HuH-7 (cell line): ENCODE results near the gene SIX3.

ENCODE experiments used
- DNase-seq: peaks from one replicate; pipeline ENCODE4 v3.0.0; 2011; ENCODE audit warnings: low spot score

The SIX3 gene

DNA sequence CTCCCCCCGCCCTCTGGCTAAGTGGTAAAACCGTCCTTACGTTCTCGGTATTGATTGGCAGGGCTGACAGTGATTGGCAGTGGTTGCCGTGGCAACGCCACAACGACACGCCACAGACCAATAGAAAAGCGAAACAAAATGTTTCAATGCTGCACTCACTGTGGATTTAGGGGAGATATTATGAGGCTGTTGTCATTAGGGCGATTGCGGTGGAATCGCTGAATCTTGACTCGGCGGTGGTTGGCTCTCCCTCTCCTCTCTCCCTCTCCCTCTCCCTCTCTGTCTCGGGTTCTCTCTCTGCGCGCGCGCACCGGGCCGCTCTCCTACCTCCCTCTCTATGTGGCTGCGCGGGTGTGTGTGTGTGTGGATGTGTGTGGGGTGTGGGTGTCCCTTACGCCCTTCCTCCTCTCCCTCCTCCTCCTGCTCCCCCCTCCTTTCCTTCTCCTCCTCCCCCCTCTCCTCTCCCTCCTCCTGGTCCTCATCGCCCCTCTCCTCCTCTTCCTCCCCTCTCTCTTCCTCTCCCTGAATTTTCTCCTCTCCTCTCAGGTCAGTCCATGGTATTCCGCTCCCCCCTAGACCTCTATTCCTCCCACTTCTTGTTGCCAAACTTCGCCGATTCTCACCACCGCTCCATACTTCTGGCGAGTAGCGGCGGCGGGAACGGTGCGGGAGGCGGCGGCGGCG, at the start of gene SIX3:
TSS of gene SIX3 (plus strand) at position 152 of the 684 bp plus-strand sequence. CDS start at position 555, 403 bp downstream.
- peak; percentile 47 for DNase-seq

DNA sequence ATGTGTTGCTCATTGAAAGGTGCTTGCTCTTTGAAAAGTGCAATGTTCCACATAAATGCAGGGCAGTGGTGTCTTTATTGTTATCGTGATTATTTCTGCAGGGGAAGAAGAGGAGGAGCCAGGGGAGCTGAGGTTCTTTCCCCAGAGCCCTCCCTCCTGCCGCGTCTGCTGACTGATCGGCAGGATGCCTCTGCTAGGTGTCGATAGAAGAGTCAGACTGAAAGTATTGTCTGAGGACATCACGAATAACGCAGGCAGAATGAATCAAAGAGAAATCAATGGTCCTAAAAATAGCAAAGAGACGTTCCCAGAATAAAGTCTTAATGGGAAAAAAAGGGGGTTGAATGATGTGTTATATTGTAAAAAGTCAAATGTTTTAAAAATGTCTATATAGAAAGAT, 47.4 kb upstream of the SIX3 start:
- DNase-seq, result no peak

- DNase-seq, result no peak
Measured at GRCh38 chr2:44895061-44895460, 46.4 kb upstream of the SIX3 start.

DNA sequence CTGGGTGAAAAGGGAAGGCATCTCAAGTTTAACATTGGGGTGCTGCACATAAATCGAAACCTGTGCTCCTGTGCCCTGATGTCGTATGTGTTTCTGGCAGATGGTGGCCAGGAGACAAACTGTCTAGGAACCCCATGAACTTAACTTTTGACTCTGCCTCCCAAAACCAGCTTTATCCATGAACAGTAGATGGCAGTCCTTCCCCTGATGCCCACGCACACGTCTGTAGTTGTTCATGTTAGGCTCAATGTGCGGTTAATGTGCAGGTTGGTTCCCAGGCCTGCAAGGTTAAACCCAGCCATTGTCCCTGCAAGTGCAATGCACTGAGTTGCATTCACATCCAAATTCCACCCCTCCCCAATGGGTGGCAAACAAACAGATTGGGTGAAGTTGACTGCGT, 44.1 kb upstream of the SIX3 start:
- no peak for DNase-seq

DNA sequence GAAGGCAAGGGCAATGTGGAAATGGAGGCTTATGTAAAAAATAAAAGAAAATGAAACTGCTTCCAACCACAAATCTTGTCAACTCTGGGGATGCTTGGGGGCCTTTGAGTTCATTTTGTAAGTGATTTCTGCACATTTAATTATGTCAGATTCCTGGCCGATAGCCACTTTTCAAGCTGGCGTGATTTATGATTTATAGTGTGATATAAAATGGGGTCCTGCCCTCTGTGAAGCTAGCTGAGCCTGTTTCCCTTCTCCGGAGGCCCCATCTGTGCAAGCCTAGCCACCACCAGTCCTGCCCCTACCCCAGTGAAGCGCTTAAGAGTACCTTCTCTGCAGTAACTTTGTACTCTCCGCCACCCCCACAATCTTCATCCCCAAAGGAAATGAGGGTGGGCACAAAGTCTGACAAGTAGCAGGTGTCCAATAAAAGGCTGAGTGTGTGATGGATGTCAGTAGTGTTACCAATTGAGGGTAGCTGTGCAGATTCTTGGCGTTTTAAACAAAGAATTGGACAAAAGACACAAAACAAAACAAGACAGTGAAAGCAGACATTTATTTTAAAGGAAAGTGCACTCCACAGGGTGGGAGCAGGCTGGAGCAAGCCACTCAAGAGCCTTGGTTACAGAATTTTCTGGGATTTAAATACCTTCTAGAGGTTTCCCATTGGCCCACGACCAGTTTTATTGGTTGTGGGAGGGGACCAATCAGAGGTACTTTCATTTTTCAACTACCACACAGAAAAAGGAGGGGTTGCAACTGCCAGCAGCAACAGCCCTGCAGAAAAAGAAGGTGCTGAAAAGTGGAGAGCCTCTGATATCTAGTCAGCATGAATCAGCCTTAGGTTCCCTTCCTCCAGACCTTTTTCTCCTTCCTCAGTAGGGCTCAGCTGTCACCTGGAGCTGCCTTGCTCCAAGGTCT, 39.0 kb upstream of the SIX3 start:
- DNase-seq, result no peak

GRCh38 chr2:44904578-44904977, 36.9 kb upstream of the SIX3 start:
- no peak for DNase-seq

DNA sequence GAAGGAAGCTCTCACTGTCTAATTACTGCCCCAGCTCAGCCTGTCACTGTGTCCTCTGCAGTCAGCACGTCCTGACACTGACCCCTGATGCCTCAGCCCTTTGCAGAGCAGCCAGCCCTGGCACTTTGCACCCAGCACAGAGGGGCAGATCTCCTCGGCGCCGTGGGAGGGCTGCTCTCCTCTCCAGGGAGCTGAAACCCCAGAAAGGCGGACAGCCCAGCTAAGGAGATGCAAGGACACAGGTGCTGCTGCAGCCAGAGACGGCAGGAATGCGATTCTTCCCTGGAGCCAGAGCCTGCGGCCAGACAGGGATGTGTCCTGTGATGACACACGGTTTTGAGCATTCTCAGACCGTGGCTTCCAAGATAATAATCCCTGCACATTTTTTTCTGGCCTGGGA, 34.5 kb upstream of the SIX3 start:
- DNase-seq, result no peak

DNA sequence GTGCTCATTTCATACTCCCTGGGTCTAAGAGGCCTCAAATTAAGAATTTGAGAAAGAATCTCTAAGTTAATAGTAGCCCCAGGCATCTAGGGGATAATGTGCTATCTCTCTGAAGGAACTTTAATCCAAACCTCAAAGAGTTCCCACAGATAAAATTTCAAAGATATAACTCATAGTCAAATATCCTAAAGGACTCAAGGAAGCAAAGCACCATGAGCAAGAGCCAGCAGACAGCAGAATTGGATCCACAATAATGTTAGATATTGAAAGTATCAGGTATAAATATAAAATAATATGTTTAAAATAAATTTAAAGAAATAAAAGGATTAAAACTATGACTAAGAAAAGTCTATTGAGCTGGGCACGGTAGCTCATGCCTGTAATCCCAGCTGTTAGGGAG, 31.7 kb upstream of the SIX3 start:
- no peak for DNase-seq

GRCh38 chr2:44912660-44913059, 28.8 kb upstream of the SIX3 start:
- no peak for DNase-seq

GRCh38 chr2:44916291-44916690, 25.2 kb upstream of the SIX3 start:
- no peak for DNase-seq

- DNase-seq, result no peak
Measured at GRCh38 chr2:44918095-44918775, 23.3 kb upstream of the SIX3 start.

- no peak for DNase-seq
Measured at GRCh38 chr2:44920751-44921150, 20.8 kb upstream of the SIX3 start.

DNA sequence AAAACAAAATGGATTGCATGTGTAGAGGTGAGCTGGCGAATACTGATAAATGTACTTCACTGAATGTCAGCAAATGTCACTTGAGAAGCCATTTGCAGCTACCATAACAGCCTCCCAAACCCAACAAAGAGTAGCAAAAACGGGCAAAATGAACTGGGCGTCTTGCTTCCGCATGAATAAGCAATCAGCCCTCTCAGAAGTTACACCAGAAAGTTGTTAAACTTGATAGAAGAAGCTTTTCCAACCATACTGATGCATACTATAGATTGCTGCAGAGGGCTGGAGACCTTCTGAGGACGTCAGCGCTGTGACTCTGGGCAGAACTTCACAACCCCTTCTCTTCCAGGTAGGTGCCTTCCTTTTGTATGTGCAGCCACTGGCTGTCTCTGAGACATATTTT, 18.7 kb upstream of the SIX3 start:
- DNase-seq, result no peak

DNA sequence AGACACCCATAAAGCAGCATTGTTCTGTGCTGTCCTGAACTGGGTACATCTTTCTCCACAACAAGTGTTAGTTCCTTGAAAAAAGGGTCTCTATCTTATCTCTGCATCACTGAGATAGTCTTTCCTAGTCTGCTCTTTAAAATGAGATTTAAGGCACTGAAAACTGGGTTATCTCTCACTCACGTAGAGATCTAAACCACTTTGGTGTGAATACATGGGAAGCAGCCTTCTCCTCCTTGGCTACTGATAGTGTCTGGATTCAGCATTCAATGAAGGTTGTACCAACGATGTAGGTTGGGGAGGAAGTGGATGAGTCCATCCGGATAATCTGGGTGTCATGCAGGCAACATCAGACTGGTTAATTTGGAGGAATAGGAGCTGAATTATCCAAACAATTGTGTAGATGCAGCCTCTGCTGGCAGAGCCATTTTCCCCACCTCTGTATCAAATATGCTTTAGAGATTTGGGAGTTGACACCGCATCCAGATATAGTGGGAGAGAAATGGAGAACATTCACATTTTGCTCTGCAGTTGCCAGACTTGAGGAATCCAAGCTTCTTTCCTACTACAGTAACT, 15.9 kb upstream of the SIX3 start:
- no peak for DNase-seq

DNA sequence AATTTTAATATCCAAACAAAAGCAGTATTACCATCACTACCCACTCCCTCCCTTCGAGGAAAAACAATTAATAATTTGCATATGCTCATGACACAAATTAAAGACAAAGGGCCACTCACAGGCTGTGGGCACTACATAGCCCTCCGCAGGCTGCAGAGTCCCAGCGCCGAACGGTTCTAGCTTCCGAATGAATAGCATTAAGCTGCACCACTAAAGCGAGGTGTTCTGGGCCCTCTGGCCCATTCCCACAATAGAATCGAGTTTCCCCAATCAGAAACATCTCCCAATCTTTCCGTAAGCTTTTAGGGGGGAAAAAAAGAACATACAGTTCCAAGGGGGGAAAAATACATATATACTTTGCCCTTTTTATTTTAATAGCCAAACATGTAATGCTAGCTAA, 14.5 kb upstream of the SIX3 start:
- DNase-seq, result no peak

GRCh38 chr2:44927985-44928482, 13.5 kb upstream of the SIX3 start:
- no peak for DNase-seq

DNA sequence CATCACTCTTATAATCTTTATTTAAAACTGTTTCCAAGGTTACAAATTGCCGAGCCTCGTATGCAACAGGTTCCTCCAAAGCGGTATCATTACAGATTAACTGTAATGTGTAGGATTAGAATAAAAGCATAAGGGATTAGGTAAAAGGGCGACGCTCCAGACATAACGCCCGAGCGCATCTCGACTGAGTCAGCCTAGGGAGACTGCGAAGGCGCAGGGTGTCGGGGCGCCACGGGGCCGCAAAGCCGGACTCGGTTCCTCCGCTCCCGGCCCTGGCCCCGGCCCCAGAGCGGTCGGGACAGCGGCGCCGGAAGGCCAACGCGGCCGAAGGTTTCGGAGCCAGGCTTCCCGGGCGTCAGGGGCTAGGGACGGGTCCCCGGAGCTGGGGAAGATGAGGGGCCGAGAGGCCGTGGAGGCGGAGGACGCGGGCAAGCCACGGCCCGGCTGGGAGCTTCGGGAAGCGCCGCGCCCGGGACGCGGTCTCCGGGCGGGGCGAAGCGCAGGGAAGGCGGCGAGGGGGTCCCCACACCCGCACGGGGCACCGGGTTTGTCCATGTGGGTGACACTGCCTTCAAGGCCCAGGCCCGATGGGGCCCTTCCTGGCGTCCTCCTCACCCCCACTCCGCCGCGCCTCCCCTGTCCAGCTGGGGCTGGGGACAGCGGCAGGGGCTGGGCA, 12.9 kb upstream of the SIX3 start:
- no peak for DNase-seq

DNA sequence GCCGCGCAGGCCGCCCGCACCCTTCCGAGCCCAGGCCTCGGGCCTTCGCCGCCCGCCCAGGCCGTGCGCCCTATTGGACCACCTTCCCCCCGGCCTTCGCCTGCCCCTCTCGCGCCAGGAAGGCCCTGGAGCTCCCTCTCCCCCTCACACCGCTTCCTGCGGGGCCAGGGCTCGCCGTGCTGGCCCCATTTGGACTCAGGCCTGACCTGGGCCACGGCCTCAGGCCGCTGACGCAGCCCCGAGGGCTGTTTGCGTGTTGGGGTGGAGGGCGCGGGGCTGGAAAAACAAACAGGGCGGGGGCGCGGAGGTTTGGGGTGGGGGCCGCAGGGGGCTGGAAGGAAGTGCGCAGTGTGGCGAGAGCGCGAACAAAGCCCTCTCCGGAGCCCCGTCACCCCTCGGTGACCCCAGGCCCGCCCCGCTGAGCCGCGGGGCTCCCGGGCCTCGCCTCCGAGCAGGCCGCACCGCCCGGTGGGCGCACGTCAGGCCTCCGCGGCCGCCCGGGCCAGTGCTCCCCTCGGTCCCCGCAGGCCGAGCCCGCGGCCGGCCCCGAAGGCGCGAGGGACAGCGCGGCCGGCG, 12.3 kb upstream of the SIX3 start:
- DNase-seq, result no peak

GRCh38 chr2:44929735-44930273, 11.7 kb upstream of the SIX3 start:
- no peak for DNase-seq

- no peak for DNase-seq
Measured at GRCh38 chr2:44930274-44931197, 11.0 kb upstream of the SIX3 start.
